ENCODE measurements around the gene LRRC26.

Gene LRRC26

DNA sequence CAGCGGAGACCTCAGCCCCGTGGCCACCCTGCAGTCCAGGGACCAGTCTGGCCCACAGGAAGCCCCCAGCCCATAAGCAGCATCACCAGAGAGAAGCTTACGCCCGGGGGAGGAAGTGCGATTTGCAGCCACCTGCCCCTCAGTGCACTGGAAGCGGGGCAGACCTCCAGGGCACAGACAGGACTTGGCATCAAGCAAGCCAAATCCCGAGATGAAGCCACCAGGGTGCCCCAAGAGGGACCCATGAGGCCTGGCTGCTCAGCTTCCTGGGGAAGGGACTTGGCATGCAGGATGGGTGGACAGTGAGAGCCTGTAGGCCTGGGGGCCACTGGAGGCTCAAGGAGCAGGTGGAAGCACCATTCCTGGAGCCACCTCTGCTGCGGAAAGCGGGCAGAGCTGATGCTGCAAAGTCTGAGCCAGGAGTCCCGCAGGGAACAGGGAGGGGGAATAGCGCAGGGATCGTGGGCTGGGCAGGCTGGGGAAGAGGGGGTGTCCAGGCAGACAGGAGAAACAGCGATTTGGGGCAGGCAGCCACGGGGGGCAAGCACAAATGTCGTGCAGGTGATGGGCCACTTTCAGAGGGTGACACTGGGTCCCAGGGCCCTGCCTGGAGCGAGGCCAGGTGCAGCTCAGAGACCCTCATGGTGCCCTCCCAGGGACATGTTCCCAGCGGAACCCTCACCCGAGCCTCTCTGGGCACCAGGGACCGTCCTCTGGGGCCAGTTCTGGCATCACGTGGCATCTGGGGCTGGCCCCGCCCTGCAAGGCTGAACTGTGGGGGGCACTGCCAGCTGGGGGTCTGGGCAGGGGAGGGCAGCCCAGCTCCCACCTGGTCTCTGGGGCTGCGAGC is 3.2 kb downstream of the LRRC26 start:
- DNase-seq, result no peak

DNA sequence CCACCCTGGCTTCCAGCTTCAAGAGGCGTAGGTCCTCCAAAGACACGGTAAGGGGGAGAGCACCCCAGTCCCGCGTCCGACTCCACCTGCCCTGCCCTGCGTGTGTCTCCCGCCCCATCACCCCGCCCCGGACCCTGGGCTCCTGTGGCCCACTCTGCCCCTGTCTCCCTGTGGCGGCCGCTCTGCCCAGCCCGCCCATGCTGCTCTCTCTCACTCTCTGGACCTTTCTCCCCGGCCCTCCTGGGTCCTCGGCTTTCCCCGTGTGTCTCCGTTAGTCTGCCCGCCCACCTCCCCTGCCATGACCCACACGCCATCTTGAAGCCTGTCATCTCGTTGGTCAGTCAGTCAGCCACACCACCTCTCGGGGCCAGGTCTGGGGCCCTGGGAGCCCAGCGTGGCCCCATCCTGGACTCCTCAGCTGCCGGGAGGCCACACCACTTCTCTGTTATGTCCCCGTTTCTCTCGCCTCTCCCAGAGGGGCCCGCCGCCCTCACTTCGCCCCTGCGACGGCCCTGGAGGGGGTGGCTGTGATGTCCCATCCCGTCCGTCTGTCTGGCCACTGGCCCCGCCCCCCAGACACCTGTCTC is 4.5 kb downstream of the LRRC26 start:
- DNase-seq, result no peak

- no peak for DNase-seq
These were observed 5.2 kb downstream of the LRRC26 start for GRCh38 chr9:137164370-137165249.

DNA sequence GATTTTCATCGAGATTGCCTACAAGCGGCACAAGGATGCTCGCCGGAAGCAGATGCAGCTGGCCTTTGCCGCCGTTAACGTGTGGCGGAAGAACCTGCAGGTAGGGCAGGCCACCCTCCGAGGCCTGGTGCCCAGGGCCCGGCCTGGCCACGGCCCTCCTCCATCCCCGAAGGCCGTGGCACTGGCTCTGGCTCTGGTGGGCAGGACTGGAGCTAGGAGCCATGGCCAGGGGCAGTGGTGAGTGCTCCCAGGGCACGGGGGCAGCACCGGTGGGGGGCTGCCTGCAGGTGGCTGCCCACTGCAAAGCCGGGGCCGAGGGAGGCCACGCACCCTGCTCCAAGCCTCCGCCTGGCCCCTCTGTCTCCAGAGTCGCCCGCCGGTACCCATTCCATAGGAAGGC is 6.0 kb downstream of the LRRC26 start:
- DNase-seq, result no peak

DNA sequence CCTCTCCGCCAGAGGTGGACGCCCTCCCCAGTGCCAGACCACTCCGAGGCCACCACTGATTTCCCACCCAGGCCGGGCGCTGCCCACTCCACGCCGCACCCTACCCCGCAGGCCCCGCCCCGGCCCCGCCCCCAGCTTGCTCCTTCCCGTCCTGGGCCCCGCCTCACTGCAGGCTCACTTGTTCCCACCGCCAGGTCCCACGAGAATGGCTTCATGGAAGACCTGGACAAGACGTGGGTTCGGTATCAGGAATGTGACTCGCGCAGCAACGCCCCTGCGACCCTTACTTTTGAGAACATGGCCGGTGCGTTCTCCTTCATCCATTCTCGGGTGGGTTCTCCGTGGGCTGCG is 6.5 kb downstream of the LRRC26 start:
- no peak for DNase-seq

- DNase-seq, result no peak
These were observed 7.1 kb downstream of the LRRC26 start for GRCh38 chr9:137162505-137163364.

GRCh38 chr9:137161558-137162486 is 8.0 kb downstream of the LRRC26 start:
- DNase-seq, result no peak

DNA sequence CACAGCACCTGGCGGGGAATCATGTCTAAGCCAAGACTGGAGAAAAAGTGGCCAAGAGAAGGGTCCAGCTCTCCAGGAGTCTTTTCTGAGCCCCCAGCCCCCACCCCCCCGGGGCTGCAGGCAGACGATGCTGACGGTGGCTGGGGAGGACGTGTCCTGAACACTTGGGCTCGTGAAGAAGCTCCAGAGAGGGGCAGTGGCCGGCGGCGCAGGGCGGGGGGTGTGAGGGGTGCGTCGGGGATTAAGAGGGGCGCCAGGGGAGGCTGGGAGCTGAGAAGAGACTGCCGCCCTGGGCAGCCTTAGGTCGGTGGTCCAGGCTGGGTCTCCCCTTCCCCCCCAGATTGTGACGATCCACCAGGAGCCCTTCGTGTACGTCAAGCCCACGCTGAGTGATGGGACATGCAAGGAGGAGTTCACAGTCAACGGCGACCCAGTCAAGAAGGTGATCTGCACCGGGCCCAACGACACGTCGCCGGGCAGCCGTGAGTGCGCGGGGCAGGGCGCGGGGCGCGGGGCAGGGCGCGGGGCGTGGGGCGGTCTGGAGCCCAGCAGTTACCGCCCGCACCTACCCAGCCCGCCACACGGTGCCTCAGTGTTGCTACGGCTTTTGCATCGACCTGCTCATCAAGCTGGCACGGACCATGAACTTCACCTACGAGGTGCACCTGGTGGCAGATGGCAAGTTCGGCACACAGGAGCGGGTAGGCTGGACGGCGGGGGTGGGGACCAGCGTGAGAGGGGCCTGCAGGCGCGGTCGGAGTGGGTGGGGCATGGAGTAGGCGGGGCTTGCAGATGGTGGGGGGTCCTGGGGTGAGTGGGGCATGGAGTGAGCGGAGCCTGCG is 8.9 kb downstream of the LRRC26 start:
- peak; percentile 74 for DNase-seq

GRCh38 chr9:137160054-137160425 is 9.8 kb downstream of the LRRC26 start:
- DNase-seq, result no peak

GRCh38 chr9:137159105-137160053 is 10.5 kb downstream of the LRRC26 start:
- DNase-seq, result no peak

GRCh38 chr9:137158625-137159024 is 11.2 kb downstream of the LRRC26 start:
- DNase-seq, result no peak

DNA sequence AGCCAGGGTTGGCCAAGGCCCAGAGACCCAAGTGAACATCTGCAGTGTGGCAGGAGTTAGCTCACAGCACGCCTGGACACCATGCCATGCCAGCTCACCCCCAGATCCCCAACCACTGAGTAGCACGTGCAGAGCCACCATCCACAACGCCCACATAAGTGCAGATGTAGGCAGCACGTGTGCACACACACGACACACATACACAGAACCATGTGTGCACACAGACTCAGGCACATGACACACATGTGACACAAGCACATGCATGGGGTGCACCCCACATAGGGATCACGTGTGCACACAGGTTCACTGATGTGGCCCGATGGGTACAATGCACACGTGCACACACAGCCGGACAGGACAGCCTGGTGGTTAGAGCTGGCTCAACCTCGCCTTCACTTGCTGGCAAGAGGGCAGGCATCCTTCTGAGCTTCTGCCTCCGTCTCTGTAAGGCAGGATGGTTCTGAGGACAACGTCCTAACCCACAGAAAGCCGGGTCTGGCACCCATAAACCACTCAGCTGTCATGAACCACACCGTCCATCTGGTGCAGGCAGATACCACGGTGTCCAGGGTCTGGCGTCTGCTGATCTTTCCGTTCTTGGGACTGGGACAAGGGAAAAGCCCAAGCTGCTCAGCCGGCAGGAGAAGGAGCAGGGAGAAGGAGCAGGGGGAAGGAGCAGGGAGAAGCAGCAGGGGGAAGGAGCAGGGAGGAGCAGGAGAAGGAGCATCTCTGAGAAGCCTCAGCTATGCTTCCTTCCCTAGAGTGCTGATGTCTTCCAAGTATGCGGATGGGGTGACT is 12.0 kb downstream of the LRRC26 start:
- no peak for DNase-seq

DNA sequence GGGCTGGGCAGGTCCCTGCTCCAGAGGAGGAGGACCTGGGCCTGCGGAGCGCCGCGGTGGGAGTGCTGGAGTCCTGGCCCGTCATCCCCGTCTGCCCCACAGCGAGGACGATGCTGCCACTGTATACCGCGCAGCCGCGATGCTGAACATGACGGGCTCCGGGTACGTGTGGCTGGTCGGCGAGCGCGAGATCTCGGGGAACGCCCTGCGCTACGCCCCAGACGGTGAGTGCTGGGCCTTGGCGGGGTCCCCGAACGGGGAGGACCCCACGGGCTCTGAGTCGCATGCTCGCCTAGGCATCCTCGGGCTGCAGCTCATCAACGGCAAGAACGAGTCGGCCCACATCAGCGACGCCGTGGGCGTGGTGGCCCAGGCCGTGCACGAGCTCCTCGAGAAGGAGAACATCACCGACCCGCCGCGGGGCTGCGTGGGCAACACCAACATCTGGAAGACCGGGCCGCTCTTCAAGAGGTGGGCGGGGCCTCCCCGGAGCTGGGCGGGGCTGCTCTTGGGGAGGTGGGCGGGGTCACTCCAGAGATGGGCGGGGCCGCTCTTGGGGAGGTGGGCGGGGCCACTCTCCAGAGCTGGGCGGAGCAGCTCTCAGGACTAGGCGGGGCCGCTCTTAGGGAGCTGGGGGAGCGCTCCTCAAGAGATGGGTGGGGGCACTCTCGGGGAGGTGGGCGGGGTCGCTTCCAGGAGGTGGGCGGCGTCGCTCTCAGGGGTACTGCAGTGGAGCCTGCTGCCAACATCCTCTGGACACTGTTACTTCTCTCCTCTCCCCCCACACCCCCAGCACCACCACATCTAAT is 13.1 kb downstream of the LRRC26 start:
- DNase-seq, result no peak

DNA sequence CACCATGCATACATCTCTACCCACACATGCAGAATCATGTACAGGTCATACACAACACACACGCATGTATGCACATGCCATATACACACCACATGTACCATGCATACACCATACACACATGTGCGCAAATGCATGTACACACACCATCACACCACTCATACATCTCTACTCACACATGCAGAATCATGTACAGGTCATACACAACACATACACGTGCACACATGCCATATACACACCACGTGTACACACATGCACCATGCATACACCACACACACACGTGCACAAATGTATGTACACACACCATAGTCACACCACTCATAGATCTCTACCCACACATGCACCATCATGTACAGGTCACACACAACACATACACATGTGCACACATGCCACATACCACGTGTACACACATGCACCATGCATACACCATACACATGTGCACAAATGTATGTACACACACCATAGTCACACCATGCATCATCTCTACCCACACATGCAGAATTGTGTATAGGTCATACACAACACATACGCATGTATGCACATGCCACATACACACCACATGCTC is 16.9 kb downstream of the LRRC26 start:
- no peak for DNase-seq

DNA sequence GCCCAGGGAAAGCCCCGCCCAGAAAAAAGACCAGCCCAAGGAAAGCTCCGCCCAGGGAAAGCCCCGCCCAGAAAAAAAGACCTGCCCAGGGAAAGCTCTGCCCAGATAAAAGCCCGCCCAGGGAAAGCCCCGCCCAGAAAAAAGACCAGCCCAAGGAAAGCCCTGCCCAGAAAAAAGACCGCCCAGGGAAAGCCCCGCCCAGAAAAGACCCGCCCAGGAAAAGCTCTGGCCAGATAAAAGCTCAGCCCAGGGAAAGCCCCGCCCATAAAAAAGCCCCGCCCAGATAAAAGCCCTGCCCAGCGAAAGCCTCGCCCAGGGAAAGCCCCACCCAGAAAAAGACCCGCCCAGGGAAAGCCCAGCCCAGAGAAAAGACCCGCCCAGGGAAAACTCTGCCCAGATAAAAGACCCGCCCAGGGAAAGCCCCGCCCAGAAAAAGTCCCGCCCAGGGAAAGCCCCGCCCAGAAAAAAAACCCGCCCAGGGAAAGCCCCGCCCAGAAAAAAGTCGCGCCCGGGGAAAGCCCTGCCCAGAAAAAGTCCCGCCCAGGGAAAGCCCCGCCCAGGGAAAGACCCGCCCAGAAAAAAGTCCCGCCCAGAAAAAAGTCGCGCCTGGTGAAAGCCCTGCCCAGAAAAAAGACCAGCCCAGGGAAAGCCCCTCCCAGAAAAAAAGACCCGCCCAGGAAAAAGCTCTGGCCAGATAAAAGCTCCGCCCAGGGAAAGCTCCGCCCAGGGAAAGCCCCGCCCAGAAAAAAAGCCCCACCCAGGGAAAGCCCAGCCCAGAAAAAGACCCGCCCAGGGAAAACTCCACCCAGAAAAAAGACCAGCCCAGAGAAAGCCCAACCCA is 19.0 kb downstream of the LRRC26 start:
- peak; percentile 75 for DNase-seq

- no peak for DNase-seq
These were observed 19.8 kb downstream of the LRRC26 start for GRCh38 chr9:137149942-137150616.

Data from NCI-H345 (cell line).